ENCODE results near the gene CNTRL.
"Not testable (repeated sequence)": the region's sequence is repeated elsewhere in the genome, so short reads cannot be mapped to it uniquely, and the experiment has no call there.

CNTRL gene

DNA sequence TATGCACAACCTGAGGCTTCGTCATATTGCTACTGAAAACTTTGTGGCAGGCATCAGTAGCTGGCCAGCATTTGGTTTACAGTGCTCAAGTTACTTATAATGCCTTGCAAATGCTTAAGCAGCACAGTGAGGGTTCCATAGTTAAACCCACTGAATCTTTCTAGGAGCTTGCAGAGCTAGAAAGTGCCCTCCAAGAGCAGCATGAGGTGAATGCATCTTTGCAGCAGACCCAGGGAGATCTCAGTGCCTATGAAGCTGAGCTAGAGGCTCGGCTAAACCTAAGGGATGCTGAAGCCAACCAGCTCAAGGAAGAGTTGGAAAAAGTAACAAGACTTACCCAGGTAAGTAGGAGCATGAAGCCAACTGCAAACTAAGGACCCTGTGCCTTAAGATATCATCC, 60.9 kb downstream of the CNTRL start:
- no peak for DNase-seq (ENCODE audit: low read depth)

DNA sequence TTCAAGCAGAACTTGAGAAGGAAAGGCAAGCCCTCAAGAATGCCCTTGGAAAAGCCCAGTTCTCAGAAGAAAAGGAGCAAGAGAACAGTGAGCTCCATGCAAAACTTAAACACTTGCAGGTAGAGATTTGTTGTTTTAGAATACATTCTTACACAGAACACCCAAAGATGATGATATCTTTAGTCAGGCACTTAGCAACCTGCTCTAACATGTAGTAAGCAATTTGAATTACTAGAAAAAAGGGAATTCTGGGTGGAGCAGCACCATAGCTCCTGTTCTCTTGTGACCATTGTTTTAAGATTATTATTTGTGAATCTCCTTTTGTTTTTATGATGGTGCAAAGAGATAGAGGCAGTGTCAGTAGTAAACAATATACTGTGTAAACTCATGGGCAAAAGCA, 63.8 kb downstream of the CNTRL start:
- DNase-seq (ENCODE audit: low read depth), result no peak

DNA sequence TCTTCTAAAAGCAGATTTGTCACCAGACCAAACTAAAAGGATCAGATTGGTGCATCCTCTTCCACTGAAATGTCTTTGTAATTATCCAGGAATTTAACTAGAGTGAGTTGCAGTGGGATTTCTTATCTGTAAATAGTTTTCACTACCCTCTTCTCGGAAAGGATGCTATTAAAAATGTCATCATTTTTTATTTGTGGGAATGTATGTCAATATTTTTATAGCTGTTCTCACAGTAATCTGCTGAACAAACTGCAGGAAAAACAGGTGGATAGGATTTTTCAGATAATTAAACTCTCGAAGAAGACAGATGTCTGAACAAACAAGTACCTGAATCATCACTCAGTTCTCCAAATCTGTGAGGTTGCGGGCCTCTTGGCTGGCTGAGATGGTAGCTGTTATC, 64.2 kb downstream of the CNTRL start:
- DNase-seq (ENCODE audit: low read depth), result no peak

DNA sequence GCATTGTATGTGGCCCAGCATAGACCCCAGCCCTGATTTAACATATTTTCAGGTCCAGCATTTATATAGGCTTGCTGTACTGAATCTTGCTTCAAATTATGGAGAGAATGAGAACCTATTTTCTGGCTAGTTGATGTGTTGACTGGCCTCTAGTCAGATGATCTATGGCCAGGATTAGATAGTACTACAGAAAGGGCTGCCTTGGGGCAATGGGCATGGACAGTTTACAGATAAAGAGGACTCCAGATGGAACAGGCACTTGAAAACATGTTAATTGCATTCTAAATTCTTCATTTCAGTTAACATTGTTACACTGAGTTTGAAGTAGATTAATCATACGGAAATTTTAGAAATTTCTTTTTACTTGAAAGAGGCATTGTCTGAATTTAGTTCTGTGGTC, 65.4 kb downstream of the CNTRL start:
- no peak for DNase-seq (ENCODE audit: low read depth)

DNA sequence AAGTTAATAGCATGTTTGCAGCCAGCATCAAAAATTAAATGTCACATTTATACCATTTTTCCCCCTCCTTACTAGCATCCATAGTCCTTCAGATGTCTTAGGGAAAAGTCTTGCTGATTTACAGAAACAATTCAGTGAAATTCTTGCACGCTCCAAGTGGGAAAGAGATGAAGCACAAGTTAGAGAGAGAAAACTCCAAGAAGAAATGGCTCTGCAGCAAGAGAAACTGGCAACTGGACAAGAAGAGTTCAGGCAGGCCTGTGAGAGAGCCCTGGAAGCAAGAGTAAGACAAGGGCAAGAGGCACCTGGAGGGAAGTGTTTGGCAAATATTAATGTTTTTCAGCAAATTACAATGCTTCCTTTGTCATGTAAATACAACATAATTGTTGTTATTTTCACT, 66.6 kb downstream of the CNTRL start:
- DNase-seq (ENCODE audit: low read depth), result no peak

DNA sequence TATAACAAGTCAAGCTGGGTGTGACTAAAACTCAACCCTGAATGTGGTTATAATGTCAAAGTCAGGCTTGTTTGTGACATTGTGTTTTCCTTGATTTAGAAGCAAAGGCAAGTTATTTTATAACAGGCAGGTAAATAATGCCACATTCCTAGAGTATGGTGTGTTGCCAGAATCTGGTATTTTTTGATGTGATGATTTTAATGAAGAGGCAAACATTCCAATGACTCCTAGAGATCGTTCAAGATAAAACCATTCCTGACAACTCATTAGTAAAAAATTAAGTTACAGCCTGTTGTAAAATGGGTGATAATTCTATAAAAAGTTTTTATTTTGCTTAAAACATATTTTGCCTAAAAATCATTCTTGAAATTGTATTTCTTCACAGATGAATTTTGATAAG, 67.0 kb downstream of the CNTRL start:
- DNase-seq (ENCODE audit: low read depth), result no peak

DNA sequence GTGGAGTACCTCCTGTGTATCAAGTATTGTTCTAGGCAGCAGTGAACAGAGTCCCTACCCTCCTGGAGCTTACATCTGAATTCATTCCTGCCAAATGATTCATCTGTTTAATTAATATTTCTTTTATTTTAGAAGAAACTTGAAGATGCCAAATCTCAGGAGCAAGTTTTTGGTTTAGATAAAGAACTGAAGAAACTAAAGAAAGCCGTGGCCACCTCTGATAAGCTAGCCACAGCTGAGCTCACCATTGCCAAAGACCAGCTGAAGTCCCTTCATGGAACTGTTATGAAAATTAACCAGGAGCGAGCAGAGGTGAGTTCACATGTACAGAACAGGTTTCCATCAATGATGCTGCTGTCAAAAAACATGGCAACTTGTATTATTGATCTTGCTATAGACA, 69.0 kb downstream of the CNTRL start:
- no peak for DNase-seq (ENCODE audit: low read depth)

DNA sequence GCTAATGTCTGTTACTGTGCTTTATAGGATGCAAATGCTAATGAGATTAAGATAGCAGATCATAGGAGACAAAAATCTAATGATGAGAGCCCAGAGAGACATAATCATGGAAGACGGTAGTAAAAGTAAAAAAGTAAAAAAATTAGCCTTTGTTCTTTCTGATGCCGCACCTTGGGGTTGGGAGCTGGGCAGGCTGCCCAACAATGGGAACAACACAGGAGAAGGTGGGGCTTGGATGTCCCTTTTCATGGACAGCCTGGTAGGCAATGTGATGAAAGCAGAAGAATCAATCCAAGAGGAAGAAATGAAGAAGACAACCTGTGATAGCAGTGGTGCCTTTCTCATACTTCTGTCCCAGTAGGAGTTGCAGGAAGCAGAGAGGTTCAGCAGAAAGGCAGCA, 69.7 kb downstream of the CNTRL start:
- DNase-seq (ENCODE audit: low read depth), result no peak

DNA sequence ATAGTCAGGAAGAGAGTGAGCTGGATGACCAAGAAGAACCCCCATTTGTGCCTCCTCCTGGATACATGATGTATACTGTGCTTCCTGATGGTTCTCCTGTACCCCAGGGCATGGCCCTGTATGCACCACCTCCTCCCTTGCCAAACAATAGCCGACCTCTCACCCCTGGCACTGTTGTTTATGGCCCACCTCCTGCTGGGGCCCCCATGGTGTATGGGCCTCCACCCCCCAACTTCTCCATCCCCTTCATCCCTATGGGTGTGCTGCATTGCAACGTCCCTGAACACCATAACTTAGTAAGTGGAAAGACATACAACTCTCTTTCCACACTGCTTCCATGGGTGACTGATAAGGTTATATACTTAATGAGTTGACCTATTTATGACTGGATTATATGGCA, 75.4 kb downstream of the CNTRL start:
- DNase-seq (ENCODE audit: low read depth), result no peak

DNA sequence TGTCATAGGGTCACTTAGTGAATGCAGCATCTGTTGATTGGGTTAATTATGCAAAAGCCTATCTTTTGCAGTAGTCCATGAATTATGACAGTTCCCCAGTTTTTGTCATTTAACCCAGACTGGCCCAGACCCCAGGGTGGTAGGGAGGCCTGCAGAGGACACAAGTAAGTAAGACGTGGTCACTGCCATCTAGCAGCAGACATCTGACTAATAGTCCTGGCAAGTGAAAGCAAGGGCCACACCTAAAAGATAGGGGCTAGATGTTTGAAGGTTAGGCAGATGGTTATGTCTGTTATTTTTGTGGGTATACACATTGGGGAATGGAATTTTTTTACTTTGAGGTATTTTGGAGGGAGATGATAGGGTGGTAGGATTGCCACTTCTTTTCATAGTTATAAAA, 78.9 kb downstream of the CNTRL start:
- no peak for DNase-seq (ENCODE audit: low read depth)

DNA sequence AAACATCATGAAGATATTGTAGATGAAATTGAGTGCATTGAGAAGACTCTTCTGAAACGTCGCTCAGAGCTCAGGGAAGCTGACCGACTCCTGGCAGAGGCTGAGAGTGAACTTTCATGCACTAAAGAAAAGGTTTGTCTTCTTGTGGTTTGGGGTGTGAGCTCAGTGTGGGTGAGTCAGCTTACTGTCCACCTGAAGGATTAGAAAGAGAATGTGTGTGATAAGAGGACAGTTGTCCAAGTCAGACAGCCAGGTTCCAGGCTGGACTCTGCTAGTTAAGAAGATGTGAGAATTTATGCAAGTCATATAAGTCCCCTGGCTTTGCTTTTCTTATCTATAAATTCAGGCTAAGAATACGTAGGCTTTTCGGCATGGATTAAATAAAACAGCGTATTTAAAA, 80.0 kb downstream of the CNTRL start:
- DNase-seq (ENCODE audit: low read depth), result no peak

DNA sequence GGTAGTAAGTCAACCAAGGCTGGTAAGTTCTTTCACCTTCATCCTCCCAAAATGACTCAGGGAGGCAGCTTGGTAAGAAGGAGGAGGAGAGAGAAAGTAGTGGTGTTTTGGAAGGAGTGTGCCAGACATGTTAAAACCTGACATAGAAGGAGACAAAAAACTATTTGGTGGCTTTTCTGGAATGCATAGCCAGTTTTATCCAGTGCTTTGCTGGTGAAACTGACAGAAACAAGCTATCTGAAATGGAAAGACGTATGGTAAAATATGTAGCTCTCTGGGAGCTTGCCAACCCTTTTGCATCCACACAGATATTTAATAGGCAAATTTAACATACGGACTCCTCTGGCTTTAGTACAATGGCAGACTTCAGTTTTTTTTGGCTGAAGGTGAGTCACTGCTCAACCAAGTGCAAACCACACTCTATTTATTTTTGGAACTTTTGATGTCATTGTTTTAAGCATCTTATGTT, 81.5 kb downstream of the CNTRL start:
- no peak for DNase-seq (ENCODE audit: low read depth)

DNA sequence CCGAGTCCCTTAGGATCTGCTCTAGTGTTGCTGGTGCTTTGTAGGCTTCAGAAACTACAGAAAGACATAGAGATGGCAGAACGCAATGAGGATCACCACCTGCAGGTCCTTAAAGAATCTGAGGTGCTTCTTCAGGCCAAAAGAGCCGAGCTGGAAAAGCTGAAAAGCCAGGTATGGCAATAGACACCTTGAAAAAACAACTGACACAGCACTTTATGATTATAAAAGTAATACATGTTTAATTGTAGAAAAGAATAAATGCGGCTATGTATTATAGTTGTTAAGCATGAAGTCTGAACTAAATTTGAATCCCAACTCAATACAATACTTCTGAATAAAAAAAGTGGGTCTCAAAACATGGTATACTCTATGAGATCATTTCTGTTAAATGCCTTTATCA, 83.2 kb downstream of the CNTRL start:
- DNase-seq (ENCODE audit: low read depth), result no peak

DNA sequence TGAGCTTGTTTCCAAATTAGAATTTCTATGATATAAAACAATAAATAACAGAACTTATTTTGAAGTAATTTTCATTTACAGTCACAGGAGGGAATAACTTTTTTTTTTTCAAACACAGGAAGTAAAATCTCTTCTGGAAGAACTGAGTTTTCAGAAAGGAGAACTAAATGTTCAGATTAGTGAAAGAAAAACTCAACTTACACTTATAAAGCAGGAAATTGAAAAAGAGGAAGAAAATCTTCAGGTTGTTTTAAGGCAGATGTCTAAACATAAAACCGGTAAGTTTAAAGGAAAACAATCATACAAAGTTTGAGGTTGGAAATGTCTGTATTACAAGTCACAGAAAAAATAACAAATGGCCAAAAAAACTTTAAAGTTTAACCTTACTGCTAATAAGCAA, 85.3 kb downstream of the CNTRL start:
- DNase-seq (ENCODE audit: low read depth), result no peak

DNA sequence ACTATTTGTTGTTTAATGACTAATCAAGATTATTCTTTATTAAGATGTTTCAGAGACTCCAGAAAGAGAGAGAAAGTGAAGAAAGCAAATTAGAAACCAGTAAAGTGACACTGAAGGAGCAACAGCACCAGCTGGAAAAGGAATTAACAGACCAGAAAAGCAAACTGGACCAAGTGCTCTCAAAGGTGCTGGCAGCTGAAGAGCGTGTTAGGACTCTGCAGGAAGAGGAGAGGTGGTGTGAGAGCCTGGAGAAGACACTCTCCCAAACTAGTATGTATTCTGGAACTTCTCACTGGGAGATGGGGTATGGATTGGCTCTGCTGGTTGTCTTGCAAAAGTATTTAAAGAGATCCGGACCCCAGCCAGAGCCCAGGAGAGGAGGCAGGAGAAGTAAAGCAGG, 93.3 kb downstream of the CNTRL start:
- no peak for DNase-seq (ENCODE audit: low read depth)

DNA sequence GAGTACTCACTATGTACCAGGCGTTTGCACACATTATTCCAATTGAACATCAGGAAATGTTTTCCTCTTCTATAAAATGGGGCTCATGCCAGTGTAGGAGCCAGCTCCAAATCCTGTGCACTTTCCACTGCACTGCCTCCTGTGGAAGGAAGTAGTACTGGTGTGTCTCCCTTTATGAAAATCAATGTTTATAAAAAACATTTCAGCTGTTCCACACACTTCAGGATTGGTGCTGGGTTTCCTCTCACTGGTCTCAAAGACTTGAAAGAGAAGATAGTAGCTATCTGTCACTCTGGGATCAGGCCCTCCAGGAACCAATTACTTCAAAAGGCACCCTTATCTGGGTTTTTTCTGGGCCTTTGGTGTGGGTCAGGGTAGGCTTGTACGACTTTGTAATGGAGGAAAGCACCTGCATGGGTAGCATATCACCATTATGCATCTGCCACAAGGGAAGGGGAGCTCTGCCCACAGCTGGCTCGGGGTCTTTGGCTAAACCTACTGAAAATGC, 94.4 kb downstream of the CNTRL start:
- no peak for DNase-seq (ENCODE audit: low read depth)

DNA sequence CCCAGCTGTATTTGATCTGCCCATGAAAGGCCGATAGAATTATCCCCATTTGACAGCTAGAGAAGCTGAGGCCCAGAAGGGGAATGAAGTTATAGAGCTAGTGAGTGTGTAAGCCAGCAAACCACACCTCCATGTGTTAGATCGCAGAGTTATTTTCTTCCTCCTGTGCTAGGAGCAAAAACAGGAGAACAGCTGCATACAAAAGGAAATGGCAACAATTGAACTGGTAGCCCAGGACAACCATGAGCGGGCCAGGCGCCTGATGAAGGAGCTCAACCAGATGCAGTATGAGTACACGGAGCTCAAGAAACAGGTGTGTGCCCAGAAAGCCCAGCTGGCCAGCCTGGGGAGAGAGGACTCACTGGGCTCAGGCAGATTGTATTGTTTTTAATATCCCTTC, 96.5 kb downstream of the CNTRL start:
- DNase-seq (ENCODE audit: low read depth), result no peak

DNA sequence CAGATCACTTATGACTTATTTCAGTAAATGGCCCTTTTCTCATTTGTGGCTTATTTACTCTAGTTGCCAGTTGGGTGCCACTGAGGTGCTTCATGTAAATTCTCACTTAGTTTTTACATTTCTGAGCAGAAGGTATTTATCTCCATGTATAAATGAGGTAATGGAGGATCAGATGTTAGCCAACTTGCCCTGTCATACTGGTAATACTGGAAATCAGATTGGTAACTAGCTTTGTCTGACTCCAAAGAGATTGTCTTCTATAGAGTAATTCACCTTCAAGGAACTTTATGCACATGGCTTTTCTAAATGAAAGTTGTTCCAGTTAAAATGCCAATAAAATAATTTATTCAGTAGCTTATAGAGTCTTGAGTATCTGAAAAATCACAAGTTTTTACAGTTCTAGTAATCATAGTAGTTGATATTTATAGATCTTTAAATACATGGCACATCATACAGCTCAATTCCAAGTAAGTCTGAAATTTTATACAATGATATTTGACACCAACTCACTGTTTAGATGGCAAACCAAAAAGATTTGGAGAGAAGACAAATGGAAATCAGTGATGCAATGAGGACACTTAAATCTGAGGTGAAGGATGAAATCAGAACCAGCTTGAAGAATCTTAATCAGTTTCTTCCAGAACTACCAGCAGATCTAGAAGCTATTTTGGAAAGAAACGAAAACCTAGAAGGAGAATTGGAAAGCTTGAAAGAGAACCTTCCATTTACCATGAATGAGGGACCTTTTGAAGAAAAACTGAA, 98.2 kb downstream of the CNTRL start:
- no peak for DNase-seq (ENCODE audit: low read depth)

DNA sequence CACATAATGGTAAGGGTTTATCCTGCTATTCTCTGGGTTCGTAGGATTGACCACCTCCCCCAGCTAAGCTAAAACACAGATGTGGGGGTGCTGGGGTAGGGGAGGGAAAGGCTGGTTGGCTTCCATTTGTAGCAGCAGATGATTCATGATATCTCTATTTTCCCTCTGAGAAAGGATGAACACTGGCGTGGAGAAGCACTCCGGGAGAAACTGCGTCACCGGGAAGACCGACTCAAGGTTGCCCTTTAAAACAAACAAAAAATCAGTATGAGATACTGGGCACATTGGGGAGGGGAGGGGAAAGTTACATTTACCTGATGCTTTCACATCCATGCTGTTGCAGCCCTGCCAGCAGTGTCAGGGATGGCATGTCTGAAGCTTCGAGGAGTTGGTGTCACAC, 98.7 kb downstream of the CNTRL start:
- DNase-seq (ENCODE audit: low read depth), result no peak

DNA sequence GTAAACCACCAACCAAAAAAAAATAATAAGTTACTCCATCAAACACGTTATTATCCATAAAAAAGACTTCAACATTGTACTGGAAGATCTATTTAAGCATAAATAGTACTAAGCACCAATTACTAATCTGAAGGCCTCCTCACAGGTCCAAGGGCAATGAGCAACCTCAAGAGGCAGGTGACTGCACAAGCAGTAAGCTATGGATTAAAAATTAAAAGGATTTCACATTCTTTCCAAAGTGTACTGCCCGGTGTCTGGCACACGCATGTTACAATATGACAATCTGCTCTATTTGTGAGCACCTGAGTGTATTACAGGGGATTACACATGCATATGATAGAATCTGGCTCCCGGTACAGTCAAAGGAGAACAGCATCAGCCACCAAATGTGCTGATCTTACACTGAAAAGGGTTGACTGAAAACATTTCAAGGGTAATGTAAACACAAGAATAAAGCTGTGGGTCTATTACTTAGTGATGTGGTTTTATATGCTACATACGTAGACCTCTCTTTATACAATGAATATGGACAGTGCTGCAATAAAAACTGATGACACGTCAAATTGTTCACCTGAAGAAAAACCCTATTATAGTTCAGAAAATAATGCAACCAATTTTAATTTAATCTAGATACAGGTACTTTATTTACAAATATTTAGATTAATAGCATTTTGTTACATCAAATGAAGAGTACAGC, 104.1 kb downstream of the CNTRL start:
- no peak for DNase-seq (ENCODE audit: low read depth)

DNA sequence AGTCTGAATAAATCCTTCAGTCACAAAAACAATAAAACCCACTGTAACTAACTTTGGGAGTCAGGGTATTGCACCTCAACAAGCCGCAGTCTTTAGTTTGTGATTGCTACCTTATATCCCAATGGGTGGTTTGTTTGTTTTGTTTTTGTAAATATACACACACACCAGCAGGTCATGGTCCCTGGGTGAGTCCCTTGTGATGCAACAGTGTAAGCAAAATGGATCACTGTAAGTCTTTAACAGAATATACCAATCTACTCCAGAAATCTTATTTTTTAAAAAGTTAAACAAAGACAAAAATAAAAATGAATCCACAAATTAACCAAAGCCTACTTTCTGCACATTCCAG, 104.6 kb downstream of the CNTRL start:
- not testable (repeated sequence) for DNase-seq (ENCODE audit: low read depth)

DNA sequence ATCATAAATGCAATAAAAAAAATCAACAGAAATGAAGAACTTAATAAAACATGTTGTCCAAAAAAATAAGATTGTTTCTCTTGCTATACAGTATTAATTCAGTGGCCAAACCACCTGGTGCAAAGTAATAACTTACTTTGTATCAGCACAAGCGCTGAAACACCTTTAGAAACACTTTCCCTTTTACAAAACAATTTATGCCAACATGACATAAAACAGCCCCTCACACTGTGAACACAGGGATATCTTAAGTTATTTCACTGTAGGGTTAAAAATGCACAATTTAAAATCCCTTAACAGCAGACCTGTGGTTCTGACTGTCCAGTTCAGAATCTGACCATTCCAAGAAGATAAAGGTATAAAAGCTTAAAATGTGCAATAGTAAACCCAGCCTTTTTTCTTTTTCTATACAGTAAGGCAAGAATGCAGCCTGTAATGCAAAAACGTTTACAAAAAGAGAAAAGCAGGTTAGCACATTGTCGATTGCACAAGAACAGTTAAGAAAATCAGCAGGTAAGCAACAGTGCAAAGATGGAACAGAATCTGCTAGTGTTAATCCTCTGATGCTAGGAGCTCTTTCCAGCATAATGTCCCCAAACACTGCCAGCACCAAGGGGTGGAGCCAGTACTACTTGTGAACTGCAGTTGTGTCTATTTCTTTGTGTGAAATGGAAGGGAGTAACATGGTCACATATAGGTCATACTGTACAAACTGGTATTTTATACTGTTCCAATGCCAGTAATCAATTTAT, 105.4 kb downstream of the CNTRL start:
- DNase-seq (ENCODE audit: low read depth), result no peak

All from stimulated activated CD8-positive, alpha-beta memory T cell treated with anti-CD3 and anti-CD28 coated beads, Interleukin-7, amount 100 ng/mL, for 24 hours (primary cell).